Thyroid gland (tissue), 4 donors: ENCODE measurements around the gene LMNTD2. TPM values are rescaled to one million over a fixed set of nuclear protein-coding genes. Genes with fewer than 3 reads are reported as not detected.

Experiments
- DNase-seq, 2 donors: peaks; one replicate each; pipeline ENCODE4 v3.0.0-alpha.2; 2019
- H3K27ac ChIP-seq, 3 donors: fragments of 200-600 bp; sonication (generic); 1 replicate in 2 of 3; 2 replicates in 1 of 3; pipeline ENCODE4 v1.5.1; 2016 to 2019; ENCODE audit warnings: mild to moderate bottlenecking in 1 of 3, moderate library complexity in 1 of 3
- H3K27me3 ChIP-seq: fragments of 200-600 bp; sonication (generic); one replicate; pipeline ENCODE4 v1.5.1; 2019
- H3K36me3 ChIP-seq, 2 donors: fragments of 200-600 bp; sonication (generic); one replicate each; pipeline ENCODE4 v1.5.1; 2016 to 2019
- H3K4me1 ChIP-seq, 2 donors: fragments of 200-600 bp; sonication (generic); one replicate each; pipeline ENCODE4 v1.5.1; 2017 to 2019
- H3K4me3 ChIP-seq, 3 donors: fragments of 200-600 bp; sonication (generic); replicated peaks in 1 of 3; 1 replicate in 2 of 3; 2 replicates in 1 of 3; pipeline ENCODE4 v1.5.1; 2016; ENCODE audit warnings: mild to moderate bottlenecking in 1 of 3
- H3K9me3 ChIP-seq: fragments of 200-600 bp; sonication (generic); one replicate; pipeline ENCODE4 v1.5.1; 2017
- CTCF ChIP-seq, 6 experiments: fragments of 200-600 bp in 3 of 6; fragments of 450-650 bp in 3 of 6; sonication (generic) in 3 of 6; IDR thresholded peaks; one replicate each; pipeline ENCODE4 v1.5.1; 2016 to 2019; ENCODE audit warnings: antibody characterized with exemption in 6 of 6, mild to moderate bottlenecking in 2 of 6, inconsistent platforms in 1 of 6, moderate library complexity in 1 of 6
- POLR2A ChIP-seq, 2 donors: fragments of 450-650 bp; IDR thresholded peaks; one replicate each; pipeline ENCODE4 v1.6.1; 2017; ENCODE audit warnings: antibody characterized with exemption in 2 of 2, mild to moderate bottlenecking in 2 of 2, moderate library complexity in 1 of 2
- WGBS, 2 donors: methylation state at CpG; one replicate each; pipeline ENCODE4 v1.1.5; 2017; 5-methylcytosine and 5-hydroxymethylcytosine counted together
- intact Hi-C: fragments of 100-400 bp; cut with DNase I; formaldehyde crosslinking; loops from one replicate; pipeline ENCODE4 v1.15.1; 2023
- total RNA-seq, 4 donors: library from RNA; depleted of rRNA; stranded (reverse); fragments of >200 nt; gene quantifications; one replicate each; pipeline ENCODE4 v1.2.3, GENCODE V29; 2016

The LMNTD2 gene
- total RNA-seq, 4 donors from 2014 or later = 4.2 to 8.8 (median 6.6) TPM

- Histone ChIP-seq H3K9me3 (no peaks in the 10 kb centered on the region), H3K4me1 (peaks cover 13 to 23% of the 10 kb centered on the region in 2 donors), H3K27me3 (no peaks in the 10 kb centered on the region), H3K36me3 (no peaks in the 10 kb centered on the region), H3K4me3 (no peak overlapping the region), H3K27ac (no peak overlapping the region)
- DNase-seq = no peak
- WGBS, 2 donors = 82 to 88% methylated on average over 20 to 26 of the region's 27 CpGs
- intact Hi-C loops = loop anchor here (5.0 kb wide), 1 partner anchor 174 kb away; no protein-coding TSS in a partner anchor
- TF ChIP-seq POLR2A (IDR thresholded peaks at IDR 0.05) (no peak), CTCF (IDR thresholded peaks at IDR 0.05) (no peak)
Observed at GRCh38 chr11:553083-553987, 7.2 kb downstream of the LMNTD2 start.

- no peaks in the 10 kb centered on the region for H3K27me3 ChIP-seq
- no peak for DNase-seq
- no peak overlapping the region for H3K4me3 ChIP-seq
- intact Hi-C loops = loop anchor here (5.0 kb wide), 1 partner anchor 176 kb away; no protein-coding TSS in a partner anchor
- H3K27ac ChIP-seq = no peak overlapping the region
- no peaks in the 10 kb centered on the region for H3K9me3 ChIP-seq
- no peaks in the 10 kb centered on the region for H3K36me3 ChIP-seq
- TF ChIP-seq CTCF (IDR thresholded peaks at IDR 0.05) (no peak), POLR2A (IDR thresholded peaks at IDR 0.05) (no peak)
- 85 to 96% methylated on average over 5 to 8 of the region's 12 CpGs for WGBS, 2 donors
- H3K4me1 ChIP-seq = peaks cover 13 to 23% of the 10 kb centered on the region in 2 donors
Observed at GRCh38 chr11:551596-551995, 8.9 kb downstream of the LMNTD2 start.

- DNase-seq = no peak
- no peaks in the 10 kb centered on the region for H3K9me3 ChIP-seq
- H3K27me3 ChIP-seq = no peaks in the 10 kb centered on the region
- no peak for TF ChIP-seq POLR2A (IDR thresholded peaks at IDR 0.05)
- TF ChIP-seq CTCF (IDR thresholded peaks at IDR 0.05) = no peak
- intact Hi-C loops = loop anchor here (5.0 kb wide), 1 partner anchor 176 kb away; no protein-coding TSS in a partner anchor
- peaks cover 13 to 21% of the 10 kb centered on the region in 2 donors for H3K4me1 ChIP-seq
- no peak overlapping the region for H3K27ac ChIP-seq
- 95% methylated on average over 4 of the region's 16 CpGs; no CpG with 5 or more reads in 1 of the 2 donors for WGBS, 2 donors
- no peak overlapping the region for H3K4me3 ChIP-seq
- no peaks in the 10 kb centered on the region for H3K36me3 ChIP-seq
Observed at GRCh38 chr11:551131-551530, 9.4 kb downstream of the LMNTD2 start.

GRCh38 chr11:550746-551085 lies 9.8 kb downstream of the LMNTD2 start:
- intact Hi-C loops = loop anchor here (5.0 kb wide), 1 partner anchor 177 kb away; no protein-coding TSS in a partner anchor
- no peaks in the 10 kb centered on the region for H3K9me3 ChIP-seq
- no peak for DNase-seq
- H3K4me3 ChIP-seq = no peak overlapping the region
- peaks cover 12 to 17% of the 10 kb centered on the region in 2 donors for H3K4me1 ChIP-seq
- H3K36me3 ChIP-seq = no peaks in the 10 kb centered on the region
- no peaks in the 10 kb centered on the region for H3K27me3 ChIP-seq
- no peak overlapping the region for H3K27ac ChIP-seq
- WGBS, 2 donors = 85% methylated on average over 5 of the region's 5 CpGs; no CpG with 5 or more reads in 1 of the 2 donors
- TF ChIP-seq POLR2A (IDR thresholded peaks at IDR 0.05) = no peak

GRCh38 chr11:550021-550745 lies 10.4 kb downstream of the LMNTD2 start:
- no peak overlapping the region for H3K27ac ChIP-seq
- WGBS, 2 donors = 94 to 96% methylated on average over 15 of the region's 25 CpGs
- TF ChIP-seq POLR2A (IDR thresholded peaks at IDR 0.05) = no peak
- no peak for TF ChIP-seq CTCF (IDR thresholded peaks at IDR 0.05)
- DNase-seq = no peak
- no peak overlapping the region for H3K4me3 ChIP-seq
- H3K27me3 ChIP-seq = no peaks in the 10 kb centered on the region
- no peaks in the 10 kb centered on the region for H3K36me3 ChIP-seq
- intact Hi-C loops = loop anchor here (5.0 kb wide), 1 partner anchor 177 kb away; no protein-coding TSS in a partner anchor
- H3K4me1 ChIP-seq = peaks cover 7 to 11% of the 10 kb centered on the region in 2 donors
- H3K9me3 ChIP-seq = no peaks in the 10 kb centered on the region
